GM12878 (cell line): Measurements from ENCODE around the gene COL23A1. TPM values are rescaled to one million over a fixed set of nuclear protein-coding genes. Genes with fewer than 3 reads are reported as not detected.

Source experiments
- ATAC-seq: fragments of 200-7000 bp; cut with Tn5 transposase; 3 replicates; pipeline ENCODE4 v1.9.1; 2020; ENCODE audit warnings: mild to moderate bottlenecking, moderate library complexity
- BruUV-seq: library from RNA; stranded (reverse); fragments of 400-500 nt; replicated peaks from 2 replicates; lab custom pipeline; 2021; lab: Mats Ljungman, UMichigan
- CTCF ChIA-PET: fragments of 300-600 bp; sonication (Branson Sonifier 250); formaldehyde crosslinking; extraction: SDS; loops from one replicate; lab custom pipeline; 2021; ENCODE audit warnings: inconsistent platforms; lab: Yijun Ruan, JAX
- POLR2A ChIA-PET: fragments of 350-600 bp; formaldehyde crosslinking; extraction: SDS; loops from one replicate; lab custom pipeline; 2021; ENCODE audit warnings: inconsistent platforms; lab: Charles Lee
- RAD21 ChIA-PET: fragments of 300-600 bp; sonication (Branson Sonifier 250); formaldehyde crosslinking; loops from one replicate; lab custom pipeline; 2023; ENCODE audit warnings: antibody characterized with exemption; ENCODE audit not compliant: unreplicated experiment; lab: Charles Lee
- SMC1A ChIA-PET: fragments of 300-600 bp; sonication (Branson Sonifier 250); formaldehyde crosslinking; loops from one replicate; lab custom pipeline; 2023; ENCODE audit not compliant: unreplicated experiment, uncharacterized antibody; lab: Charles Lee
- DNase-seq: peaks from one replicate; pipeline ENCODE4 v3.0.0-alpha.2; 2011; ENCODE audit warnings: low read depth, low spot score
- FAIRE-seq: peaks from 3 replicates; lab custom pipeline; 2011; peaks lifted over from hg19 to GRCh38; lab: Jason Lieb, UNC
- H2AFZ ChIP-seq: 2 replicates; pipeline ENCODE4 v1.6.0; 2011; ENCODE audit warnings: low read depth, low read length, control low read depth; ENCODE audit not compliant: control insufficient read depth
- H3K27ac ChIP-seq: 2 replicates; pipeline ENCODE4 v1.5.1; 2011; ENCODE audit warnings: control low read depth; ENCODE audit not compliant: control insufficient read depth, insufficient read depth
- H3K27me3 ChIP-seq, 2 experiments: replicated peaks in 1 of 2; 2 replicates each; pipeline versions ENCODE4 v1.6.0 to v1.6.1; 2011; ENCODE audit warnings: low read length in 1 of 2; ENCODE audit not compliant: control insufficient read depth in 2 of 2, insufficient read depth in 2 of 2
- H3K36me3 ChIP-seq, 2 experiments: 2 replicates each; pipeline ENCODE4 v1.5.1; 2011; ENCODE audit warnings: low read length in 1 of 2; ENCODE audit not compliant: control insufficient read depth in 2 of 2, insufficient read depth in 2 of 2
- H3K4me1 ChIP-seq: 2 replicates; pipeline ENCODE4 v1.6.1; 2011; ENCODE audit warnings: mild to moderate bottlenecking, low read length, moderate library complexity, mixed read lengths; ENCODE audit not compliant: control insufficient read depth, insufficient read depth
- H3K4me2 ChIP-seq: 2 replicates; pipeline ENCODE4 v1.6.0; 2011; ENCODE audit warnings: control low read depth; ENCODE audit not compliant: control insufficient read depth, insufficient read depth
- H3K4me3 ChIP-seq: fragments of 200-600 bp; sonication (generic); 2 replicates; pipeline ENCODE4 v1.5.1; 2016
- H3K79me2 ChIP-seq: 2 replicates; pipeline ENCODE4 v1.6.0; 2011; ENCODE audit warnings: low read length; ENCODE audit not compliant: control insufficient read depth, insufficient read depth
- H3K9ac ChIP-seq: 2 replicates; pipeline ENCODE4 v1.8.0; 2011; ENCODE audit warnings: low read length, control low read depth, mixed read lengths; ENCODE audit not compliant: control insufficient read depth, insufficient read depth
- H3K9me3 ChIP-seq: replicated peaks from 3 replicates; pipeline ENCODE4 v1.5.1; 2011; ENCODE audit warnings: mild to moderate bottlenecking, low read length; ENCODE audit not compliant: control insufficient read depth, insufficient read depth
- H4K20me1 ChIP-seq: 2 replicates; pipeline ENCODE4 v1.6.0; 2011; ENCODE audit not compliant: control insufficient read depth, insufficient read depth
- BCL11A ChIP-seq: IDR thresholded peaks from 2 replicates; pipeline ENCODE4 v1.6.1; 2011; ENCODE audit warnings: low read depth, low read length
- CBX5 ChIP-seq: sonication (generic); IDR thresholded peaks from 2 replicates; pipeline ENCODE4 v1.6.1; 2016; ENCODE audit warnings: low read depth, moderate library complexity, mild to moderate bottlenecking, inconsistent platforms
- IKZF1 ChIP-seq: fragments of 450-650 bp; conservative IDR thresholded peaks from 2 replicates; pipeline ENCODE4 v1.6.1; 2017; ENCODE audit warnings: antibody characterized with exemption, mild to moderate bottlenecking
- JUND ChIP-seq: IDR thresholded peaks from 2 replicates; pipeline ENCODE4 v1.6.1; 2012; ENCODE audit warnings: low read depth, mild to moderate bottlenecking, low read length, improper control_type of control experiment, moderate library complexity
- MTA2 ChIP-seq: fragments of 450-650 bp; IDR thresholded peaks from 2 replicates; pipeline ENCODE4 v1.6.1; 2016; ENCODE audit warnings: low read depth, mild to moderate bottlenecking, moderate library complexity
- MYB ChIP-seq: fragments of 150-350 bp; IDR thresholded peaks from 2 replicates; pipeline ENCODE4 v1.6.1; 2014; ENCODE audit warnings: mild to moderate bottlenecking, low read depth, low read length, borderline replicate concordance
- NR2C1 ChIP-seq: fragments of 450-650 bp; IDR thresholded peaks from 2 replicates; pipeline ENCODE4 v1.6.1; 2017; ENCODE audit warnings: antibody characterized with exemption, mild to moderate bottlenecking, moderate library complexity
- SMAD1 ChIP-seq: fragments of 450-650 bp; IDR thresholded peaks from 2 replicates; pipeline ENCODE4 v1.6.1; 2018; ENCODE audit warnings: mild to moderate bottlenecking, low read depth; ENCODE audit not compliant: partially characterized antibody
- ZNF24 ChIP-seq: fragments of 450-650 bp; IDR thresholded peaks from 2 replicates; pipeline ENCODE4 v1.6.1; 2017; ENCODE audit warnings: antibody characterized with exemption, mild to moderate bottlenecking
- WGBS: methylation state at CpG from one replicate; pipeline ENCODE4 v1.1.6; 2016; ENCODE audit warnings: low lambda C conversion rate; ENCODE audit not compliant: insufficient replicate concordance, insufficient coverage; ENCODE audit errors: missing lambda C conversion rate; 5-methylcytosine and 5-hydroxymethylcytosine counted together
- in situ Hi-C: fragments of 300-500 bp; cut with MboI; formaldehyde crosslinking; loops from 9 replicates; pipeline ENCODE4 v1.14.3; 2018; ENCODE audit warnings: mixed read lengths
- intact Hi-C: fragments of 100-400 bp; cut with micrococcal nuclease; formaldehyde crosslinking; loops from one replicate; pipeline ENCODE4 v1.14.2; 2022; ENCODE audit not compliant: unreplicated experiment
- polyA plus RNA-seq, 11 experiments: library from polyadenylated mRNA; depleted of rRNA in 4 of 11; unstranded in 6 of 11; stranded (reverse) in 5 of 11; fragments of >200 nt; fragmentation: Nextera tagmentation in 4 of 11; fragmentation: Illumina TruSeq in 1 of 11; extraction: Ambion mirVana in 4 of 11; extraction: Trizol in 1 of 11; gene quantifications; 1 replicate in 1 of 11; 2 replicates in 10 of 11; pipeline versions ENCODE4 v1.2.1 to v1.2.3, GENCODE V29; 2011 to 2016; ENCODE audit warnings: inconsistent platforms in 2 of 11, missing spikeins in 2 of 11, low read depth in 1 of 11
- total RNA-seq, 4 experiments: library from RNA; depleted of rRNA in 3 of 4; stranded (reverse); fragments of >200 nt in 3 of 4; fragmentation: Illumina TruSeq in 1 of 4; extraction: Trizol in 1 of 4; gene quantifications; 2 replicates each; pipeline versions ENCODE4 v1.2.1 to v1.2.3, GENCODE V29; 2013 to 2021
- TF ChIP-seq, protein P1 (sequence below): fragments of 450-650 bp; IDR thresholded peaks from 2 replicates; pipeline ENCODE4 v1.6.1; 2017; ENCODE audit warnings: mild to moderate bottlenecking, moderate library complexity
- TF ChIP-seq, protein P2 (sequence below): fragments of 450-650 bp; IDR thresholded peaks from 2 replicates; pipeline ENCODE4 v1.6.1; 2018; ENCODE audit warnings: borderline replicate concordance, mild to moderate bottlenecking; ENCODE audit not compliant: partially characterized antibody
- TF ChIP-seq, protein P3 (sequence below): fragments of 450-650 bp; IDR thresholded peaks from 2 replicates; pipeline ENCODE4 v1.6.1; 2017; ENCODE audit warnings: mild to moderate bottlenecking, moderate library complexity

Gene COL23A1
- total and polyA plus RNA-seq, 10 of the 15 experiments (the other 5 are each of a cell fraction or from before 2014, with no cell fraction given), result 0.03 to 0.83 (median 0.09) TPM; not detected in 5

- BruUV-seq, result no TSS peak
- Histone ChIP-seq H3K4me2 (no peak overlapping the region), H3K27ac (no peak overlapping the region), H3K79me2 (no peaks in the 10 kb centered on the region), H3K4me1 (no peaks in the 10 kb centered on the region), H3K9me3 (no peaks in the 10 kb centered on the region), H3K36me3 (no peaks in the 10 kb centered on the region), H3K27me3 (no peaks in the 10 kb centered on the region), H4K20me1 (no peaks in the 10 kb centered on the region), H2AFZ (no peak overlapping the region), H3K4me3 (no peak overlapping the region), H3K9ac (no peak overlapping the region)
- FAIRE-seq, result no peak
- SMC1A ChIA-PET, result no interaction called here
- 26% methylated on average over 3 of the region's 3 CpGs for WGBS
- in situ Hi-C loops (no loop called here), intact Hi-C loops (loop anchor here (10.0 kb wide), 1 partner anchor 170 kb away; no protein-coding TSS in a partner anchor)
- CTCF ChIA-PET, result no interaction called here
- TF ChIP-seq IKZF1 (no peak), NR2C1 (no peak), MTA2 (no peak), JUND (no peak), BCL11A (no peak), CBX5 (no peak), MYB (no peak), SMAD1 (no peak), ZNF24 (no peak)
- TF ChIP-seq, protein P1, sequence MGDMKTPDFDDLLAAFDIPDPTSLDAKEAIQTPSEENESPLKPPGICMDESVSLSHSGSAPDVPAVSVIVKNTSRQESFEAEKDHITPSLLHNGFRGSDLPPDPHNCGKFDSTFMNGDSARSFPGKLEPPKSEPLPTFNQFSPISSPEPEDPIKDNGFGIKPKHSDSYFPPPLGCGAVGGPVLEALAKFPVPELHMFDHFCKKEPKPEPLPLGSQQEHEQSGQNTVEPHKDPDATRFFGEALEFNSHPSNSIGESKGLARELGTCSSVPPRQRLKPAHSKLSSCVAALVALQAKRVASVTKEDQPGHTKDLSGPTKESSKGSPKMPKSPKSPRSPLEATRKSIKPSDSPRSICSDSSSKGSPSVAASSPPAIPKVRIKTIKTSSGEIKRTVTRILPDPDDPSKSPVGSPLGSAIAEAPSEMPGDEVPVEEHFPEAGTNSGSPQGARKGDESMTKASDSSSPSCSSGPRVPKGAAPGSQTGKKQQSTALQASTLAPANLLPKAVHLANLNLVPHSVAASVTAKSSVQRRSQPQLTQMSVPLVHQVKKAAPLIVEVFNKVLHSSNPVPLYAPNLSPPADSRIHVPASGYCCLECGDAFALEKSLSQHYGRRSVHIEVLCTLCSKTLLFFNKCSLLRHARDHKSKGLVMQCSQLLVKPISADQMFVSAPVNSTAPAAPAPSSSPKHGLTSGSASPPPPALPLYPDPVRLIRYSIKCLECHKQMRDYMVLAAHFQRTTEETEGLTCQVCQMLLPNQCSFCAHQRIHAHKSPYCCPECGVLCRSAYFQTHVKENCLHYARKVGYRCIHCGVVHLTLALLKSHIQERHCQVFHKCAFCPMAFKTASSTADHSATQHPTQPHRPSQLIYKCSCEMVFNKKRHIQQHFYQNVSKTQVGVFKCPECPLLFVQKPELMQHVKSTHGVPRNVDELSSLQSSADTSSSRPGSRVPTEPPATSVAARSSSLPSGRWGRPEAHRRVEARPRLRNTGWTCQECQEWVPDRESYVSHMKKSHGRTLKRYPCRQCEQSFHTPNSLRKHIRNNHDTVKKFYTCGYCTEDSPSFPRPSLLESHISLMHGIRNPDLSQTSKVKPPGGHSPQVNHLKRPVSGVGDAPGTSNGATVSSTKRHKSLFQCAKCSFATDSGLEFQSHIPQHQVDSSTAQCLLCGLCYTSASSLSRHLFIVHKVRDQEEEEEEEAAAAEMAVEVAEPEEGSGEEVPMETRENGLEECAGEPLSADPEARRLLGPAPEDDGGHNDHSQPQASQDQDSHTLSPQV, result no peak
- TF ChIP-seq, protein P2, sequence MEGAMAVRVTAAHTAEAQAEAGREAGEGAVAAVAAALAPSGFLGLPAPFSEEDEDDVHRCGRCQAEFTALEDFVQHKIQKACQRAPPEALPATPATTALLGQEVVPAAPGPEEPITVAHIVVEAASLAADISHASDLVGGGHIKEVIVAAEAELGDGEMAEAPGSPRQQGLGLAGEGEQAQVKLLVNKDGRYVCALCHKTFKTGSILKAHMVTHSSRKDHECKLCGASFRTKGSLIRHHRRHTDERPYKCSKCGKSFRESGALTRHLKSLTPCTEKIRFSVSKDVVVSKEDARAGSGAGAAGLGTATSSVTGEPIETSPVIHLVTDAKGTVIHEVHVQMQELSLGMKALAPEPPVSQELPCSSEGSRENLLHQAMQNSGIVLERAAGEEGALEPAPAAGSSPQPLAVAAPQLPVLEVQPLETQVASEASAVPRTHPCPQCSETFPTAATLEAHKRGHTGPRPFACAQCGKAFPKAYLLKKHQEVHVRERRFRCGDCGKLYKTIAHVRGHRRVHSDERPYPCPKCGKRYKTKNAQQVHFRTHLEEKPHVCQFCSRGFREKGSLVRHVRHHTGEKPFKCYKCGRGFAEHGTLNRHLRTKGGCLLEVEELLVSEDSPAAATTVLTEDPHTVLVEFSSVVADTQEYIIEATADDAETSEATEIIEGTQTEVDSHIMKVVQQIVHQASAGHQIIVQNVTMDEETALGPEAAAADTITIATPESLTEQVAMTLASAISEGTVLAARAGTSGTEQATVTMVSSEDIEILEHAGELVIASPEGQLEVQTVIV, result no peak
- TF ChIP-seq, protein P3, sequence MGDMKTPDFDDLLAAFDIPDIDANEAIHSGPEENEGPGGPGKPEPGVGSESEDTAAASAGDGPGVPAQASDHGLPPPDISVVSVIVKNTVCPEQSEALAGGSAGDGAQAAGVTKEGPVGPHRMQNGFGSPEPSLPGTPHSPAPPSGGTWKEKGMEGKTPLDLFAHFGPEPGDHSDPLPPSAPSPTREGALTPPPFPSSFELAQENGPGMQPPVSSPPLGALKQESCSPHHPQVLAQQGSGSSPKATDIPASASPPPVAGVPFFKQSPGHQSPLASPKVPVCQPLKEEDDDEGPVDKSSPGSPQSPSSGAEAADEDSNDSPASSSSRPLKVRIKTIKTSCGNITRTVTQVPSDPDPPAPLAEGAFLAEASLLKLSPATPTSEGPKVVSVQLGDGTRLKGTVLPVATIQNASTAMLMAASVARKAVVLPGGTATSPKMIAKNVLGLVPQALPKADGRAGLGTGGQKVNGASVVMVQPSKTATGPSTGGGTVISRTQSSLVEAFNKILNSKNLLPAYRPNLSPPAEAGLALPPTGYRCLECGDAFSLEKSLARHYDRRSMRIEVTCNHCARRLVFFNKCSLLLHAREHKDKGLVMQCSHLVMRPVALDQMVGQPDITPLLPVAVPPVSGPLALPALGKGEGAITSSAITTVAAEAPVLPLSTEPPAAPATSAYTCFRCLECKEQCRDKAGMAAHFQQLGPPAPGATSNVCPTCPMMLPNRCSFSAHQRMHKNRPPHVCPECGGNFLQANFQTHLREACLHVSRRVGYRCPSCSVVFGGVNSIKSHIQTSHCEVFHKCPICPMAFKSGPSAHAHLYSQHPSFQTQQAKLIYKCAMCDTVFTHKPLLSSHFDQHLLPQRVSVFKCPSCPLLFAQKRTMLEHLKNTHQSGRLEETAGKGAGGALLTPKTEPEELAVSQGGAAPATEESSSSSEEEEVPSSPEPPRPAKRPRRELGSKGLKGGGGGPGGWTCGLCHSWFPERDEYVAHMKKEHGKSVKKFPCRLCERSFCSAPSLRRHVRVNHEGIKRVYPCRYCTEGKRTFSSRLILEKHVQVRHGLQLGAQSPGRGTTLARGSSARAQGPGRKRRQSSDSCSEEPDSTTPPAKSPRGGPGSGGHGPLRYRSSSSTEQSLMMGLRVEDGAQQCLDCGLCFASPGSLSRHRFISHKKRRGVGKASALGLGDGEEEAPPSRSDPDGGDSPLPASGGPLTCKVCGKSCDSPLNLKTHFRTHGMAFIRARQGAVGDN, result no peak
- no peak for ATAC-seq
- no peak for DNase-seq
- POLR2A ChIA-PET, result no interaction called here
- RAD21 ChIA-PET, result no interaction called here
These were observed 135.9 kb downstream of the COL23A1 start for GRCh38 chr5:178454303-178454702.
